ENCODE results near the gene ALDH1A3. TPM values are rescaled to one million over a fixed set of nuclear protein-coding genes. Genes with fewer than 3 reads are reported as not detected.

The ALDH1A3 gene
- polyA plus RNA-seq, 6 donors from 2014 or later: not detected

DNA sequence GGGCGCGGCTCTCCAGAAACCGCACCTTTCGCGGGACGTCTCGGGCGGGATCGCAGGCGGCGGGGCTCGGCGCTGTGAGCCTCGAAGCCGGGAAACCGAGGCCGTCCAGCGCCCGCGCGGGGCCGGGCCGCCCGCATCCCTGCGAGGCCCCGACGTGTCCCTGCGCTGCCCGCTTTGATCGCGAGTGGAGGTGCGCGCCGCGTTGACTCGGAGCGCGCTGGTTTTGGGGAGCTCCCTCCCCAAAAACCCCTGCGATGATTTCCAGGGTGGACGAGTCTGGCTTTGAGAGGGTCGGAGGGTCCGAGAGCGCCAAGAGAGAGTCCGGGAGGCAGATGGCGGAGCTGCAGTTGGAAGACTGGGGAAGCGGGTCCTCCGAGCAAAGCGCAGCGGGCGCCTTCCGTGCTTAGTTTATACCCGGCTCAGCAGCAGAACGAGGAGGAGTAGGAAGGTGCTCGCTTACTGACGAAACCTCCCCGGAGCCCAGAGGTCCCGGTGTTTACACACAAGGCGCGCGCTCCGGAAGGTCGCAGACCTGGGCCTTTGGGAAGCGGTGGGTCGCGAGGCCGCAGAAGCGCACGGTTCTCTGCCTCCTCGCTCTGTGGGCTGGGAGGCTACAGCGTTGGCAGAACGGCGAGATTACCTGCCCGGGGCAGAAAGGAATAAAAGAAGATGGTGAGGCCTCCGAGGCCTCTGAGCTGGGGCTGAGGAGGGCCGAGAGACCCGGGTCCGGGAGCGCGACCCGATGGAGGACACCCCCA, 687 bp downstream of the ALDH1A3 start:
- Mint-ChIP-seq H3K9me3 (no peaks in the 10 kb centered on the region), H3K36me3 (no peaks in the 10 kb centered on the region), H3K4me3 (peak overlapping the region in 7 of 8 donors; percentile 12 to 80 (median 63)), H3K27ac (no peak overlapping the region), H3K4me1 (peaks cover 5 to 13% (median 10%) of the 10 kb centered on the region in 3 donors), H3K27me3 (peaks cover 76 to 87% (median 86%) of the 10 kb centered on the region in 3 donors)
- DNase-seq: no peak
- no peak for ATAC-seq (ENCODE audit: low read depth in 2 of 2)

DNA sequence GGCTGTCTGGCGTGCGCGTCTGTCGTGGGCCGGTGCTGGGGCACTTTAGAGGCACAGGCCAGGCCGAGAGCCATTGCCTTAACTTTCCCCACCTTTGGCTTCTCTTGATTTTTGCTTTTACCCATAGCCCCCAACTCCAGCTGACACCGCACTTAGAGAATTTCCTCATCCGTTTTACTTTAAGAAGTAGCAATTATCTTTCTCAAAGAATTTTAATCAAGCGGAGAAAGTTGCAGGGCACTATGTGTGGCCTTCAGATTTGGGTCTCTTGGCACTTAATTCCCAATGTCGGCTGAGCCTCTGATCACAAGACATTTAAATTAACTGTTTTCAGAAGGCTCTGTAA, 1.2 kb downstream of the ALDH1A3 start:
- Mint-ChIP-seq H3K27ac (no peak overlapping the region), H3K27me3 (peaks cover 76 to 87% (median 86%) of the 10 kb centered on the region in 3 donors), H3K4me3 (peak overlapping the region in 7 of 8 donors; percentile 42 to 80 (median 61)), H3K9me3 (no peaks in the 10 kb centered on the region), H3K36me3 (no peaks in the 10 kb centered on the region), H3K4me1 (peaks cover 5 to 13% (median 10%) of the 10 kb centered on the region in 3 donors)
- DNase-seq: no peak
- no peak for ATAC-seq (ENCODE audit: low read depth in 2 of 2)

DNA sequence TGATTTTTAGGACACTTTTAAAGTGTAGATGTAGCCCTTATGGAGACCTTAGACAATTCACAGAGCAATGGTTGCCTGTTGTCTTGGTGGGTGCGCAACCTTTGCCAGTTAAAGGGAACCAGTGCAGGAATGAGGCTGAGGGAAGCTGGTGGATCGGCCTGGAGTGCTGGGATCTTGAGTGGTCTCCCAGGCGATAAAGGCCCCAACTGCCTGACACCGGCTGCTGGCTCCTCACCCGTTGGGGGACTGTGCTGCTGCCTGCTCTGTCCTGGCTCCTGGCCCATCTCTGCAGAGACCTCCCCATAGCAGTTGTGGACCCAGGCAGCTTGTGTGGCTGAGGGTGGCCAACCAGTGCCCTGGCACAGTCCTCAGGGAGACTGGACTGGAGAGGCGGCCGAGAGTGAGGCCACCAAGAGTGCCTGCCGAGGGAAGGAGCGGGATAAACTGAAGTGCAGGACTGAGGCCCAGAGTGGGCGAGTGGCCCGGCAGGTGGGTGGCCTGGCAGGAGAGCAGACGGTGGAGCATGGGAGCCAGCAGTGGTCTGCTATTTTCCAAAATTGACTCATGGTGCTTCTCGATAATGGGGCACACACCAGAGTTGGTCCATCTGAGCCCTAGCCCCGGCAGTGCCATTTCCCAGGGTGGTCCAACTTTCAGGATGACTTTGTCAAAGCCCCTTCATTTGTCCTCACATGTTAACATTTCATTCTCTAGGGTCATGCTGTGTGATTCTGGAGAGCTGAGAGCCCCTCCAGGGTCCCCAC, 2.1 kb downstream of the ALDH1A3 start:
- peak overlapping the region in 1 of 6 donors; percentile 22 for H3K27ac Mint-ChIP-seq
- H3K4me3 Mint-ChIP-seq: peak overlapping the region in 4 of 8 donors; percentile 41 to 71 (median 51)
- DNase-seq: no peak
- H3K4me1 Mint-ChIP-seq: peaks cover 5 to 13% (median 10%) of the 10 kb centered on the region in 3 donors
- no peaks in the 10 kb centered on the region for H3K9me3 Mint-ChIP-seq
- ATAC-seq (ENCODE audit: low read depth in 2 of 2): no peak
- H3K36me3 Mint-ChIP-seq: no peaks in the 10 kb centered on the region
- peaks cover 73 to 87% (median 86%) of the 10 kb centered on the region in 3 donors for H3K27me3 Mint-ChIP-seq

DNA sequence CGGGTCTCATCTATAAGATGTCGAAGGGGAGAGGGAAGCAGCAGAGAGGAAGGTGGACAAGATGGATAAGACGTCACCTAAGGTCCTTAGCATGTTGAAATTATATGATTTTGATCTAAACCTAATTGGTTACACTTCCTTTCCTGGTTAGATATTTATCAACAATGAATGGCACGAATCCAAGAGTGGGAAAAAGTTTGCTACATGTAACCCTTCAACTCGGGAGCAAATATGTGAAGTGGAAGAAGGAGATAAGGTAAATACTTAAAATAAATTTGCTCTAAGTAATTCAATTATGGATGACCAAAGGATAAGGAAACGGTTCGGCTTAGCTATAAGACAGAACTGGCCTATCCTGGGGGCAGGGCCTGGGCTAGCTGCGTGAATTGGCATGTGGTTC, 5.5 kb downstream of the ALDH1A3 start:
- Mint-ChIP-seq H3K4me3 (no peak overlapping the region), H3K27ac (no peak overlapping the region), H3K4me1 (peaks cover 5 to 9% (median 8%) of the 10 kb centered on the region in 3 donors), H3K27me3 (peaks cover 67 to 82% (median 76%) of the 10 kb centered on the region in 3 donors), H3K9me3 (no peaks in the 10 kb centered on the region), H3K36me3 (no peaks in the 10 kb centered on the region)
- DNase-seq: no peak
- ATAC-seq (ENCODE audit: low read depth in 2 of 2): no peak

DNA sequence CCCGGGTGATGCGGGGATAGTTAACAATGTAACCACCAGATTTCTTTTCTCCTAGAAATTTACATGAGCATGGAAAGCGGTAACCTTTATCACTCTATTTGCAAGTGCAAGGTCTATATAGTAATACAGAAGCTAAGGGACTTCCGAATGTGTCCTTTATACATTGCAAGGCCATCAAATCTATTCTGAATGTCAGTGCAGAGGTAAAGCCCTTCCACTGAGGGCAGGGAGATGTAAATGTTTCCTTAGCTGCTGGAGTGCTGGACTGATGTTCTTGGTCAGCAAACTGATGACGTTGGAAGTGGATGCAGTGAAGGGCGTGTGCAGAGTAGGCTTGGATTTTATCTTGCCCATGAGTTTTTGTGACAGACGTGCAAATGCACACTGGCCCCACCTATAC, 6.2 kb downstream of the ALDH1A3 start:
- peaks cover 72 to 78% (median 72%) of the 10 kb centered on the region in 3 donors for H3K27me3 Mint-ChIP-seq
- peaks cover 0 to 2% (median under 1%) of the 10 kb centered on the region in 3 donors for H3K4me1 Mint-ChIP-seq
- no peak for DNase-seq
- no peak overlapping the region for H3K4me3 Mint-ChIP-seq
- no peak for ATAC-seq (ENCODE audit: low read depth in 2 of 2)
- H3K9me3 Mint-ChIP-seq: no peaks in the 10 kb centered on the region
- peak overlapping the region in 1 of 6 donors; percentile 45 for H3K27ac Mint-ChIP-seq
- no peaks in the 10 kb centered on the region for H3K36me3 Mint-ChIP-seq

DNA sequence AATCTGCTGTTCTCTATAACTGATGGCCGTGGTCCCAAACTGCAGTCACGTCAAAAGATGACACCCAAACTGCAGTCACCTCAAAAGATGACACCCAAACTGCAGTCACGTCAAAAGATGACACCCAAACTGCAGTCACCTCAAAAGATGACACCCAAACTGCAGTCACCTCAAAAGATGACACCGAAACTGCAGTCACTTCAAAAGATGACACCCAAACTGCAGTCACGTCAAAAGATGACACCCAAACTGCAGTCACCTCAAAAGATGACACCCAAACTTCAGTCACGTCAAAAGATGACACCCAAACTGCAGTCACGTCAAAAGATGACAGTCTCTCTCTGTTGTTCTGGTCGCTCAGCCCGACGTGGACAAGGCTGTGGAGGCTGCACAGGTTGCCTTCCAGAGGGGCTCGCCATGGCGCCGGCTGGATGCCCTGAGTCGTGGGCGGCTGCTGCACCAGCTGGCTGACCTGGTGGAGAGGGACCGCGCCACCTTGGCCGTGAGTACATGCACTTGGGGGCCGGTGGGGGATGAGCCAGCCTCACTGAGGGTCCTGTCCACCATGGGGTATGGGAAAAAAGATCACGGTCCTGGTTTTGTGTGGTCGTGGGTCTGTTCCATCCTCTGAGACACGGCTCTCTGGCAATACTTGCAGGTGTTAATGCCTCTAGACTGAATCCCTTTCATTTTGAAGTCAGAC, 7.7 kb downstream of the ALDH1A3 start:
- no peak for DNase-seq

DNA sequence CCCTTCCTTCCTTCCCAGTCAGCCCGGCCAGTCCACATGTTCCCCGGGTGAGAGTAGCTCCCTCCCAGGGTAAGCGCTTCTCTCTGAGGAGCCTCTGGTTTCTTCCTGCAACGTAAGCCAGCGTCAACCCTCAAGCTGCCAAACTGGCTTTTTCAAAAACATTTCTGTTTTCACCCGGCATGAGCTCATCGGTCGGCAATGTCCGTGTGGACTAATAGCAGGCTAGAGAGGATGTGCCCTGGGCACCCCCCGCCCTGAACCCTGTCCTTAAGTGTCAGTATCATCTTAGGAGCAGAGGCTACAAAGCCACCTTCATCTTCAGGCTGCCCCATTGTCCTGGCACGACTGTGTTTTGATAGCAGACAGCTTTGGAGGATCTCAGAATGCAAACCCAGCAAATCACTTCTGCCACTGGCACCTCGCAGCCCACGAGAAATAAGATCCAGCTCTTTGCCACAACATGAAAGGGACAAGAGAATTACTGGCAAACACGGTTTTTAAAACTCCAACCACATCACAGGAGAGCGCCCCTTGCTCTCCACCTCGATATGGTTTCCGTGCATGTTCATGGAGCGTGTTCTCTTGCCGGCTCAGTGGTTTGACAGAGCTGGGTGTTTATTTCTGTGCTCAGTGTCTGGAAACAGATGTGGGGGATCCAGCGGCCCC, 9.9 kb downstream of the ALDH1A3 start:
- H3K4me3 Mint-ChIP-seq: no peak overlapping the region
- H3K27me3 Mint-ChIP-seq: peaks cover 64 to 76% (median 66%) of the 10 kb centered on the region in 3 donors
- peak overlapping the region in 1 of 6 donors; percentile 27 for H3K27ac Mint-ChIP-seq
- ATAC-seq (ENCODE audit: low read depth in 2 of 2) (no peak), DNase-seq (no peak)
- no peaks in the 10 kb centered on the region for H3K36me3 Mint-ChIP-seq
- no peaks in the 10 kb centered on the region for H3K9me3 Mint-ChIP-seq
- H3K4me1 Mint-ChIP-seq: no peaks in the 10 kb centered on the region

More for the DNA sequence above, 7.7 kb downstream of the ALDH1A3 start:
- no peaks in the 10 kb centered on the region for H3K36me3 Mint-ChIP-seq
- no peak overlapping the region for H3K27ac Mint-ChIP-seq
- H3K27me3 Mint-ChIP-seq: peaks cover 66 to 76% (median 67%) of the 10 kb centered on the region in 3 donors
- H3K4me1 Mint-ChIP-seq: no peaks in the 10 kb centered on the region
- no peak for ATAC-seq (ENCODE audit: low read depth in 2 of 2)
- H3K4me3 Mint-ChIP-seq: no peak overlapping the region
- no peaks in the 10 kb centered on the region for H3K9me3 Mint-ChIP-seq

DNA sequence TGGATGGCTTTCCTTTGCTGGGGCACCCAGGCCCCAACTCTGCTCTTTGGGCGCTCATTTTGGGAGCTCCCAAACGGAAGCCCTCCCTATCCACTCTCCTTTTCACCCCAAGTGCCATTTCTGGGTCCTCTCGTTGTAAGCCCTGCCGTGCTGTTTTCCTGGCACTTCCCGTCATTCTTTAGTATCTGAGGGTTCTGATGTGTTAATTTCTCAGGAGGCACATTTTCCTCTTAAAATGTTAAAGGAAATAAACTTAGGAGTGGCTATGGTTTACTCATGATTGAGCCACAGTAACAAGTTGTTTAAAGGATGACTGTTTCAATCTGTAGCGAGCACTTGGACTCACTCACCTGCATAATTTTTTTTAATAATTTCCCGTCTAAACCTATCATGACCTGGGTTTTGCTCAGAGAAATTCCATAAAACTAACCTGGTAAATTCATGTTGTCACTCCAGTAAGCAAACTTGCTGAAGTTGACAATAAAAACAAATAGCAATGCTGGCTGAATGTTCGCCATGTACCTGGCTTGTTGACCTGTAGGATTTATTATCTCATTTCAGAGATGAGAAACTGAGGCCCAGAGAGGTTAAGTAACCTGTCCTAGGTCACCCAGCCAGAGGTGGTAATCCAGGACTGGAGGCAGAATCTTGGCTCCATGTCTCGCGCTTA, 10.6 kb downstream of the ALDH1A3 start:
- no peak for DNase-seq
- no peaks in the 10 kb centered on the region for H3K4me1 Mint-ChIP-seq
- H3K27me3 Mint-ChIP-seq: peaks cover 59 to 70% (median 62%) of the 10 kb centered on the region in 3 donors
- no peaks in the 10 kb centered on the region for H3K36me3 Mint-ChIP-seq
- no peaks in the 10 kb centered on the region for H3K9me3 Mint-ChIP-seq
- no peak overlapping the region for H3K27ac Mint-ChIP-seq
- H3K4me3 Mint-ChIP-seq: no peak overlapping the region
- no peak for ATAC-seq (ENCODE audit: low read depth in 2 of 2)

DNA sequence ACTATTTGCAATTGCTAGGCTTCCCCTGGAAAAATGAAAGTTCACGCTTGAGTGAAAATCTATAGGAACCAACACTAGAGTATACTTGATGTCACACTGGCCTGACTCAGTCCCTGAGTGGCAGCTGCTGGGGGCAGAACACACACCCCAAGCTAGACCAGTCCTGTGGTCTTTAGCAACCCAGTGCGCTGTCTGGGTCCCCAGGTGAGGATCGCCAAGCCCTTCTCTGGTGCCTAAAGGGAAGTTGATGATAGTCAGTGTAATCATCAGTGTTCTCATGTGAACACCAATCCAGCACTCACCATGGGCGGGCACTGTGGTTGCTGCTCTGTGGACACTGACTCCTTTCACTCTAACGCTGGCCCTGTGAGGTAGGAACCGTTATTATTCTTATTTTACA, 11.2 kb downstream of the ALDH1A3 start:
- no peak for DNase-seq
- H3K4me1 Mint-ChIP-seq: no peaks in the 10 kb centered on the region
- no peak for ATAC-seq (ENCODE audit: low read depth in 2 of 2)
- H3K4me3 Mint-ChIP-seq: no peak overlapping the region
- no peaks in the 10 kb centered on the region for H3K36me3 Mint-ChIP-seq
- peaks cover 53 to 70% (median 55%) of the 10 kb centered on the region in 3 donors for H3K27me3 Mint-ChIP-seq
- H3K9me3 Mint-ChIP-seq: no peaks in the 10 kb centered on the region
- H3K27ac Mint-ChIP-seq: no peak overlapping the region

DNA sequence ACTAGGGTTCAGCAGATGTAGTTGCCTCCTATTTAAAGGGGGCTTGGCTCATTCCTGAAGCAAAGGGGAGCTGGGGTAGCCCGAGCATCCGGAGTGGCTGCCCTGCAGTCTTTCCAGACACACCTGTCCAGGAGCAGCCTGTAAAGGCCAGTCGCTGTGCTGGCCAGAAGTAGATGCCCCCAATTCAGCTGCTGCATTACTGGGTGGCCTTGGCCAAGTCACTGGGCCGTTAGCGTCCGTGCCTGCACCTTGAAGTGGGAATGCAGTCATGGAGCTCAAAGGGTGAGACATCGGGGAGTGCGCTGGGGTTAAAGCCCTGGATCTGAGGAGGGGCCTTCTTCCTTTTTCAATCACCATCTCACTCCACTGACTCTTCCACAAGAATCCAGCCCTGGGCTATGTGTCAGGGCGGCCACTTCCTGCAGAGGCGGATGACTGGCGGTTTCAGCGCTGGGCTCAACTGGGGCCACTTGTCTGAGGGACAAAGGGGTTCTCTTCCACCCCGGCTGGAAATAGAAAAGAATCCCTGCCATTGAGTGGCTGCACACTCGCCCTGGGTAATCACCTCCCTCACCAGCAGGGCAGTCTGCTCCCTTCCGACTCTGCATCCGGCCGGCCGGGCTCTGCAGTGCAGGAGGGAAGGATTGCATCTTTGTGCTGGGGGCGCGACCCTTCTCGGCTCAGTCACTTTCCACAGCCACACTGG, 11.8 kb downstream of the ALDH1A3 start:
- no peaks in the 10 kb centered on the region for H3K9me3 Mint-ChIP-seq
- no peak overlapping the region for H3K4me3 Mint-ChIP-seq
- H3K4me1 Mint-ChIP-seq: no peaks in the 10 kb centered on the region
- H3K27me3 Mint-ChIP-seq: peaks cover 46 to 66% (median 52%) of the 10 kb centered on the region in 3 donors
- DNase-seq (no peak), ATAC-seq (ENCODE audit: low read depth in 2 of 2) (no peak)
- H3K27ac Mint-ChIP-seq: no peak overlapping the region
- H3K36me3 Mint-ChIP-seq: no peaks in the 10 kb centered on the region

DNA sequence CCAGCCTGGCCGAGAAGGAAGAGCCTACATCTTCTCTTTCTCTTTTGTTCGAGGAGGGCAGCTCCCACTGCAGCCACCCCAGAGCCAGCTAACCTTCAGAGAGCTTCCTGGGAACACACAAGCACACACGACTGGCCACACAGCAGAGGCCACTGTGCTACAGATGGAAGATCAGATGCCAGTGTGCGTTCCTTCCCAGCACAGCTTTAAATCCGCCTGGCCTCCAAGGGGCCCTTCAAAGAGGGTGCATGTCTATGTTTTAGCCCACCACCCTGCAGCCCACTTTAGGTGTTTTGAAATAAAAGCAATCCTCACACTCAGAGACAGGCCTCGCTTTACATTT, 12.4 kb downstream of the ALDH1A3 start:
- DNase-seq: no peak
- H3K27me3 Mint-ChIP-seq: peaks cover 44 to 64% (median 52%) of the 10 kb centered on the region in 3 donors
- no peak overlapping the region for H3K4me3 Mint-ChIP-seq
- no peaks in the 10 kb centered on the region for H3K36me3 Mint-ChIP-seq
- H3K4me1 Mint-ChIP-seq: no peaks in the 10 kb centered on the region
- no peak overlapping the region for H3K27ac Mint-ChIP-seq
- no peak for ATAC-seq (ENCODE audit: low read depth in 2 of 2)
- no peaks in the 10 kb centered on the region for H3K9me3 Mint-ChIP-seq

DNA sequence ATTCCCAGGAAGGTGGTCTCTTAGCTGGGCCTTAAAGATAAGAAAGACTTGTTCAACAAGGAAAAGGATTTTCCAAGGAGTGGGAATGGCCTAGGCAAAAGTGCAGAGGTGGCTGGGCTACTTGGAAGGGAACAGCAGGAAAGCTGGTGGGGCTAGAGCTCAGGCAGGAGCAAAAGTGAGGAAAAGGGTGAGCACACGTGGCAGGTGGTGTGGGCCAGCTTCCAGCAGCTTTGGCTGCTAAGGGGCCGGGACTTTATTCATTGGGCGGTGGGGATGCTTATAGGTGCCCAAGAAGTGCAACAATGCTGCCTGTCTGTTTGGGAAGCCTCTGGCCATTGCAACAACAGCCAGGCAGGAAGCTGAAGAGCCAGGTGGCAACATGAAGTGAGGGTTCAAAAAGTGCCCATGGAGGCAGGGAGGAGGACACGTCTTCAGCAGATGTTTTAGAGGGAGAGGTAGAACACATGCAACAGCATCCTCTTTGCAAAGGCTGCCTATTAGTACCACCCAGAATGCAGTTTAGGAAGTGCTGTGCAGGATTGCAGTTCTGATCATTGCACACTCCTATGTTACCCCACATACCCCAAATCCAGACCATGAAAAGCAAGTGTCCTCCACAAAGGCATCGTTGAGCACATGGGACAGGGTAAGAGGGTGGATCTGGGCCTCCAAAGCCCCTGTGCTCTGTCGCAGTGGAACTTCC, 13.8 kb downstream of the ALDH1A3 start:
- H3K9me3 Mint-ChIP-seq: no peaks in the 10 kb centered on the region
- H3K27me3 Mint-ChIP-seq: peaks cover 53 to 74% (median 54%) of the 10 kb centered on the region in 3 donors
- DNase-seq: no peak
- no peaks in the 10 kb centered on the region for H3K4me1 Mint-ChIP-seq
- H3K4me3 Mint-ChIP-seq: no peak overlapping the region
- H3K27ac Mint-ChIP-seq: no peak overlapping the region
- no peak for ATAC-seq (ENCODE audit: low read depth in 2 of 2)
- no peaks in the 10 kb centered on the region for H3K36me3 Mint-ChIP-seq
